Measurements from ENCODE around the gene PCYT2.

DNA sequence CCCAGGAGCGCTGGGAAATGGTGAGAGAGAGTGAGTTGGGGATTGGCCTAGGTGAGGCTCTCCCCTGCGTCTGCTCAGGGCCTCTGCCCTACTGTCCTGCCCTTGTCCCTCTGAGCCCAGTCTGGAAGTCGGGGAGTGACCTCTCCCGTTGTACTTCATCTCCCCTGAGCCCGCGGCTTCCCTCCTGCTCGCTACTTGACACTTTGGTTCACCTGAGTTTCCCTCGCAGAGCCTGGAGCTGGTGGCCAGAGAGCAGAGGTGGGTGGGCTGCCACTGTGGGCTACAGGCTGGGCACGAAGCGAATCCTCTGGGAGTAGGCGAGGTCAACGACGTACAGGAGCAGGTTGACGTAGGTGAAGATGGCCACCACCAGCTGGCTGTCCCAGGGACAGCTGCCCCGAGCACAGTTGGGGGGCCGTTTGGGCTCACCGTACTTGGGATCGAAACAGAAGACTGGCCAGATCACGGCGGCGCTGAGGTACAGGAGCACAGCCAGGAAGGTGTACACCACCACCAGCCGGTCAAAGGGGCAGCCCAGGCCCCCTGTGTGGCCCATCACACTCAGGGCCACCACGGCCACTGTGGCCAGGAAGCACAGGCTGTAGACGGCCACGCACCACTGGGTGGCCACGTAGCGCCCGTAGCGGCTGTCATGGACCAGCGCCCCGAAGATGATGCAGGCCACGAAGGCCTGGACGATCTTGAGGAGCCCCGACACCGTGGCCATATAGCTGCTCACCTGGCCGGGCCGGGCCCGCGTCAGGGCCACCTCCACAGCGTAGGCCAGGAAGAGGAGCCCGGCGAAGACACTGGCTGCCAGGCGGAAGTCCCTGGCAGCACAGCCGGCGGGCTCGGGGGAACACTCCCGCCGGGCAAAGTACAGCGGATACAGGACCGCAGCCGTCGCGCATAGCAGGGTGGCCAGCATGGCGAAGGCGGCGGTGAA, 29.6 kb upstream of the PCYT2 start:
- TF ChIP-seq, protein P1, sequence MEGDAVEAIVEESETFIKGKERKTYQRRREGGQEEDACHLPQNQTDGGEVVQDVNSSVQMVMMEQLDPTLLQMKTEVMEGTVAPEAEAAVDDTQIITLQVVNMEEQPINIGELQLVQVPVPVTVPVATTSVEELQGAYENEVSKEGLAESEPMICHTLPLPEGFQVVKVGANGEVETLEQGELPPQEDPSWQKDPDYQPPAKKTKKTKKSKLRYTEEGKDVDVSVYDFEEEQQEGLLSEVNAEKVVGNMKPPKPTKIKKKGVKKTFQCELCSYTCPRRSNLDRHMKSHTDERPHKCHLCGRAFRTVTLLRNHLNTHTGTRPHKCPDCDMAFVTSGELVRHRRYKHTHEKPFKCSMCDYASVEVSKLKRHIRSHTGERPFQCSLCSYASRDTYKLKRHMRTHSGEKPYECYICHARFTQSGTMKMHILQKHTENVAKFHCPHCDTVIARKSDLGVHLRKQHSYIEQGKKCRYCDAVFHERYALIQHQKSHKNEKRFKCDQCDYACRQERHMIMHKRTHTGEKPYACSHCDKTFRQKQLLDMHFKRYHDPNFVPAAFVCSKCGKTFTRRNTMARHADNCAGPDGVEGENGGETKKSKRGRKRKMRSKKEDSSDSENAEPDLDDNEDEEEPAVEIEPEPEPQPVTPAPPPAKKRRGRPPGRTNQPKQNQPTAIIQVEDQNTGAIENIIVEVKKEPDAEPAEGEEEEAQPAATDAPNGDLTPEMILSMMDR (IDR thresholded peaks at IDR 0.05), result no peak
- TF ChIP-seq POLR2AphosphoS5 (IDR thresholded peaks at IDR 0.05) (no peak), POLR2A (IDR thresholded peaks at IDR 0.05) (no peak)
